HL-60/S4 treated with retinoic acid at 250 ng/mL for 4 days and 3 days (cell line): ENCODE data around the gene COL1A1.

Experiments
- in situ Hi-C: fragments of 300-500 bp; cut with MboI; formaldehyde crosslinking; loops from 2 replicates; pipeline ENCODE4 v1.7.0; 2022; ENCODE audit warnings: low sequenced_read_pairs

Gene COL1A1

GRCh38 chr17:50145532-50146229 lies 55.8 kb downstream of the COL1A1 start:
- in situ Hi-C loops: no loop called here

- in situ Hi-C loops: no loop called here
Measured at GRCh38 chr17:50144845-50145531, 56.4 kb downstream of the COL1A1 start.

- in situ Hi-C loops: no loop called here
Measured at GRCh38 chr17:50144355-50144754, 57.1 kb downstream of the COL1A1 start.

GRCh38 chr17:50143461-50144176 lies 57.8 kb downstream of the COL1A1 start:
- in situ Hi-C loops: no loop called here

GRCh38 chr17:50141745-50142110 lies 59.7 kb downstream of the COL1A1 start:
- in situ Hi-C loops: no loop called here

- in situ Hi-C loops: no loop called here
Measured at GRCh38 chr17:50141026-50141744, 60.2 kb downstream of the COL1A1 start.

GRCh38 chr17:50139950-50140885 lies 61.2 kb downstream of the COL1A1 start:
- in situ Hi-C loops: no loop called here

GRCh38 chr17:50139185-50139783 lies 62.1 kb downstream of the COL1A1 start:
- in situ Hi-C loops: no loop called here

GRCh38 chr17:50137042-50137441 lies 64.4 kb downstream of the COL1A1 start:
- in situ Hi-C loops: no loop called here

- in situ Hi-C loops: no loop called here
Measured at GRCh38 chr17:50136096-50136687, 65.2 kb downstream of the COL1A1 start.

GRCh38 chr17:50135316-50136095 lies 65.9 kb downstream of the COL1A1 start:
- in situ Hi-C loops: no loop called here

- in situ Hi-C loops: no loop called here
Measured at GRCh38 chr17:50134206-50135110, 67.0 kb downstream of the COL1A1 start.

- in situ Hi-C loops: no loop called here
Measured at GRCh38 chr17:50133769-50134099, 67.7 kb downstream of the COL1A1 start.
